Fibroblast of the aortic adventitia (primary cell): ENCODE results near the gene PSTPIP1. TPM values are rescaled to one million over a fixed set of nuclear protein-coding genes. Genes with fewer than 3 reads are reported as not detected.

Source experiments
- DNase-seq: peaks from one replicate; pipeline ENCODE4 v3.0.0-alpha.2; 2010; ENCODE audit warnings: low read depth
- H3K4me3 ChIP-seq: 2 replicates; pipeline ENCODE4 v1.5.1; 2011; ENCODE audit warnings: low read depth, mild to moderate bottlenecking, control low read depth, low read length, moderate library complexity
- CTCF ChIP-seq: IDR thresholded peaks from 2 replicates; pipeline ENCODE4 v1.5.1; 2011; ENCODE audit warnings: mild to moderate bottlenecking, low read length, control low read depth, inconsistent platforms; ENCODE audit not compliant: insufficient read depth
- total RNA-seq: library from RNA; depleted of rRNA; stranded (reverse); fragments of >200 nt; gene quantifications from 2 replicates; pipeline ENCODE4 v1.2.3, GENCODE V29; 2012; ENCODE audit warnings: low replicate concordance

PSTPIP1 gene
- total RNA-seq, 1 donor: 0.18 TPM

DNA sequence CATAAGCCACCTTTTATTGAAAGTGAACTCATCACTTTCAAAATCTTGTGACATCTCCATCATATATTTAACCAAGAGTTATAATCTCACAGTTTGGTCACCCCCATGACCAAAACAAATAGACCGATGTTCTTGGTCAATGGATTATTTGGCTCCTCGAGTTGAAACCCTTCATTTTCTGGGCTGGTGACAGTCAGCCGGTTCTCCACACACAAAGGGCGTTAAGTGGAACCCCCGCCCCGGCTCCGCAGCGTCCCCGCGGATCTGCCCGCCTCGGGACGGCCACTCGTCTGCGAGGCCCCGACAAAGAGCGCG lies 75.2 kb downstream of the PSTPIP1 start:
- no peak for DNase-seq
- H3K4me3 ChIP-seq: peak overlapping the region; percentile 76
- TF ChIP-seq CTCF: no peak

- DNase-seq: peak; percentile 88
- no peak for TF ChIP-seq CTCF
- peak within 1 kb of the TSS; percentile 76 for H3K4me3 ChIP-seq
Measured at GRCh38 chr15:77070495-77071304, 75.8 kb downstream of the PSTPIP1 start, which contains the start of gene TSPAN3. Gene TSPAN3, minus strand, starts transcription at chr15:77071109. Its CDS starts 155 bp downstream, at chr15:77070954.

- TF ChIP-seq CTCF: no peak
- DNase-seq: peak; percentile 46
- no peak overlapping the region for H3K4me3 ChIP-seq
Measured at GRCh38 chr15:77071305-77072223, 76.6 kb downstream of the PSTPIP1 start.

DNA sequence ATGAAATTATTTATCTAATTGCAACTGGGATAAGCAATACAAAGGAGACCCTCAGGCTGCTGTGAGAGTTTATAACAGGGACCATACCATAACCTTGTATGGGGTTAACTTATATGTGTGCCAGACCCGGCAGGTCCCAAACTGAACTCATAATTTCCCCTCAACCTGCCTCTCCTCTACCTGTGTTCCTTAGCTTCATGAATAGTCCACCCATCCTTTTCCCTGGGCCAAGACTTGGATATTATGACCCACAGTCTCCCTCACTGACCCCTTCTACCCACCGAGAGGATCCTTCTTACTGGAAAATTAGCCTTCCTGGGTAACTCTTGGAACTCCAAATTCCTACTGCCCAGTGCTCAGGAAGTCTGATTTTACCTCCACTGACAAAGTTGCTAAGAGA lies 79.4 kb downstream of the PSTPIP1 start:
- no peak for TF ChIP-seq CTCF
- DNase-seq: no peak

DNA sequence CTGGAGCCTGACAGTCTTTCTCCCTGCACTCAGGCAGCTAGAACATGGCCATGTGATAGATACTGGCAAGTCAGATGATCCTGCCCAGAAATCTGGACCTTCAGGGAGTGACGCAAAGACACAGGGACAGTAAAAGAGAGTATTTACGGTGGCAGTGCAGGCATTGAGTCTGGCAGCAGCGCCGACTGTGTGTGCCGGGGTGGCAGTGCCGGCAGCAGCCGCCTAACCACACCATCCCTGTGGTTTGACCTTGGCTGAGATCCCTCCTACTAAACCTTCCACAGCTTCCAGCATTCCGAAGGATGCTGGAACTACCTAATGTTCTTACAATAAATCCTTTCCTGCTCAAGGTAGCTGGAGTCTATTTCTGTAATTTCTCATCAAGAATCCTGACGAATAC lies 80.6 kb downstream of the PSTPIP1 start:
- DNase-seq: no peak
- TF ChIP-seq CTCF: no peak
- H3K4me3 ChIP-seq: no peak overlapping the region

More for the DNA sequence above, 79.4 kb downstream of the PSTPIP1 start:
- no peak overlapping the region for H3K4me3 ChIP-seq

GRCh38 chr15:77076323-77076915 lies 81.5 kb downstream of the PSTPIP1 start:
- DNase-seq: no peak
- no peak overlapping the region for H3K4me3 ChIP-seq
- TF ChIP-seq CTCF: no peak
